SK-N-SH (cell line): Measurements from ENCODE around the gene REG3G. TPM values are rescaled to one million over a fixed set of nuclear protein-coding genes. Genes with fewer than 3 reads are reported as not detected.
A peak's percentile ranks its signal among the peaks of the same experiment; 100 is the strongest.

Experiments used
- CTCF ChIA-PET: fragments of 300-600, 350-600 bp; formaldehyde crosslinking; extraction: SDS; loops from one replicate; lab custom pipeline; 2021; lab: Yijun Ruan, JAX
- POLR2A ChIA-PET: fragments of 350-600 bp; sonication (Branson Sonifier 250); formaldehyde crosslinking; extraction: SDS; loops from one replicate; lab custom pipeline; 2020; ENCODE audit warnings: antibody characterized with exemption, inconsistent platforms; lab: Yijun Ruan, JAX
- DNase-seq: peaks from one replicate; pipeline ENCODE4 v3.0.0; 2012
- H2AFZ ChIP-seq: fragments of 200-600 bp; sonication (generic); 2 replicates; pipeline ENCODE4 v1.8.1; 2016; ENCODE audit warnings: antibody characterized with exemption, mild to moderate bottlenecking, low read depth
- H3F3A ChIP-seq: fragments of 200-600 bp; sonication (generic); replicated peaks from 2 replicates; pipeline ENCODE3; 2016; ENCODE audit warnings: antibody characterized with exemption, mild to moderate bottlenecking; ENCODE audit not compliant: insufficient read depth
- H3K27ac ChIP-seq, 2 experiments: fragments of 200-500 bp in 1 of 2; fragments of 200-600 bp in 1 of 2; sonication (Bioruptor generic) in 1 of 2; sonication (generic), shearing (Covaris generic) in 1 of 2; 2 replicates each; pipeline versions ENCODE4 v1.5.1 to v1.6.1; 2014 to 2016; ENCODE audit warnings: low read depth in 2 of 2, inconsistent platforms in 1 of 2, low read length in 1 of 2, mild to moderate bottlenecking in 1 of 2, mixed read lengths in 1 of 2
- H3K27me3 ChIP-seq: fragments of 200-600 bp; sonication (generic), shearing (Covaris generic); 2 replicates; pipeline ENCODE4 v1.6.1; 2016; ENCODE audit warnings: mixed run types; ENCODE audit not compliant: insufficient read depth
- H3K36me3 ChIP-seq, 2 experiments: fragments of 200-500 bp in 1 of 2; fragments of 200-600 bp in 1 of 2; sonication (Bioruptor generic) in 1 of 2; sonication (generic) in 1 of 2; replicated peaks in 1 of 2; 2 replicates each; pipeline versions ENCODE3 to v1.5.1; 2014 to 2016; ENCODE audit warnings: low read length in 1 of 2, mild to moderate bottlenecking in 1 of 2; ENCODE audit not compliant: insufficient read depth in 2 of 2, control insufficient read depth in 1 of 2
- H3K4me1 ChIP-seq, 2 experiments: fragments of 200-500 bp in 1 of 2; fragments of 200-600 bp in 1 of 2; sonication (Bioruptor generic) in 1 of 2; sonication (generic), shearing (Covaris generic) in 1 of 2; 2 replicates each; pipeline versions ENCODE4 v1.5.1 to v1.6.1; 2014 to 2016; ENCODE audit warnings: low read depth in 1 of 2, low read length in 1 of 2, mixed run types in 1 of 2; ENCODE audit not compliant: insufficient read depth in 2 of 2, control insufficient read depth in 1 of 2
- H3K4me2 ChIP-seq: fragments of 200-600 bp; sonication (generic), shearing (Covaris generic); 2 replicates; pipeline ENCODE4 v1.6.1; 2017; ENCODE audit warnings: mixed run types
- H3K4me3 ChIP-seq, 2 experiments: fragments of 200-500 bp in 1 of 2; fragments of 200-600 bp in 1 of 2; sonication (Bioruptor generic) in 1 of 2; sonication (generic), shearing (Covaris generic) in 1 of 2; 2 replicates each; pipeline versions ENCODE4 v1.5.1 to v1.8.1; 2014 to 2016; ENCODE audit warnings: low read depth in 2 of 2, inconsistent platforms in 1 of 2, low read length in 1 of 2, mild to moderate bottlenecking in 1 of 2, mixed read lengths in 1 of 2, moderate library complexity in 1 of 2
- H3K79me2 ChIP-seq: fragments of 200-600 bp; sonication (generic); 2 replicates; pipeline ENCODE4 v1.8.1; 2017; ENCODE audit warnings: mild to moderate bottlenecking; ENCODE audit not compliant: insufficient read depth
- H3K9ac ChIP-seq: fragments of 200-600 bp; sonication (generic); 2 replicates; pipeline ENCODE4 v1.6.1; 2017; ENCODE audit warnings: mixed run types
- H3K9me2 ChIP-seq: fragments of 200-600 bp; sonication (generic); 2 replicates; pipeline ENCODE4 v1.6.1; 2017; ENCODE audit warnings: mixed run types
- H3K9me3 ChIP-seq: fragments of 200-600 bp; sonication (generic); 2 replicates; pipeline ENCODE4 v1.6.1; 2017; ENCODE audit warnings: mixed run types, mild to moderate bottlenecking, moderate library complexity
- H4K20me1 ChIP-seq: fragments of 200-600 bp; sonication (generic); 2 replicates; pipeline ENCODE4 v1.6.1; 2017; ENCODE audit warnings: mild to moderate bottlenecking, mixed run types; ENCODE audit not compliant: insufficient read depth
- CTCF ChIP-seq: fragments of 200-600 bp; sonication (generic); IDR thresholded peaks from 2 replicates; pipeline ENCODE4 v1.6.1; 2017; ENCODE audit warnings: antibody characterized with exemption, mild to moderate bottlenecking, moderate library complexity
- EP300 ChIP-seq, 2 experiments: IDR thresholded peaks; 2 replicates each; pipeline versions ENCODE4 v1.4.0 to v1.6.1; 2012; ENCODE audit warnings: borderline replicate concordance in 1 of 2, low read depth in 1 of 2, low read length in 1 of 2
- EZH2phosphoT487 ChIP-seq: fragments of 200-600 bp; sonication (generic); IDR thresholded peaks from 2 replicates; pipeline ENCODE4 v1.6.1; 2017; ENCODE audit warnings: low read depth, mixed run types, mild to moderate bottlenecking, antibody characterized with exemption, moderate library complexity, borderline replicate concordance
- FOXJ3 ChIP-seq: sonication (generic); formaldehyde crosslinking; IDR thresholded peaks from 2 replicates; pipeline ENCODE4 v1.5.1; 2020; ENCODE audit warnings: mild to moderate bottlenecking, missing genetic modification reagents
- GATA2 ChIP-seq: sonication (generic); formaldehyde crosslinking; IDR thresholded peaks from 2 replicates; pipeline ENCODE4 v1.5.0; 2020; ENCODE audit warnings: mild to moderate bottlenecking, missing genetic modification reagents
- MXI1 ChIP-seq: IDR thresholded peaks from 2 replicates; pipeline ENCODE4 v1.6.1; 2012; ENCODE audit warnings: mild to moderate bottlenecking, low read depth, low read length, improper control_type of control experiment
- REST ChIP-seq: IDR thresholded peaks from 2 replicates; pipeline ENCODE4 v1.6.1; 2012; ENCODE audit warnings: mild to moderate bottlenecking, low read depth, low read length, moderate library complexity
- RXRA ChIP-seq: IDR thresholded peaks from 2 replicates; pipeline ENCODE4 v1.4.0; 2012; ENCODE audit warnings: low read depth, mild to moderate bottlenecking, borderline replicate concordance
- SIN3A ChIP-seq: IDR thresholded peaks from 2 replicates; pipeline ENCODE4 v1.6.1; 2012; ENCODE audit warnings: low read depth, mild to moderate bottlenecking, low read length, moderate library complexity, borderline replicate concordance
- WGBS: methylation state at CpG from one replicate; pipeline ENCODE4 v1.1.6; 2017; ENCODE audit warnings: low lambda C conversion rate; 5-methylcytosine and 5-hydroxymethylcytosine counted together
- polyA plus RNA-seq, 3 experiments: library from polyadenylated mRNA; depleted of rRNA; stranded (reverse); fragments of >200 nt; gene quantifications; 2 replicates each; pipeline ENCODE4 v1.2.3, GENCODE V29; 2012

The REG3G gene
- polyA plus RNA-seq, 1 of the 3 experiments (the other 2 are of a cell fraction): not detected

GRCh38 chr2:78985558-78985957, 39.9 kb upstream of the REG3G start (continued):
- no peak for TF ChIP-seq FOXJ3

- DNase-seq: no peak
- no peak overlapping the region for H3K9ac ChIP-seq
- no peak overlapping the region for H3K27ac ChIP-seq
- no peaks in the 10 kb centered on the region for H3K27me3 ChIP-seq
- H3F3A ChIP-seq: no peaks in the 10 kb centered on the region
- no peaks in the 10 kb centered on the region for H3K9me2 ChIP-seq
- CTCF ChIA-PET: interaction anchor here (3.4 kb wide), 2 partner anchors 9 to 10 kb away, joined by 24 read pairs; no protein-coding TSS in a partner anchor
- no peaks in the 10 kb centered on the region for H3K9me3 ChIP-seq
- no peak overlapping the region for H3K4me3 ChIP-seq
- TF ChIP-seq MXI1 (no peak), REST (no peak), SIN3A (no peak), EZH2phosphoT487 (no peak), EP300 (IDR thresholded peaks at IDR 0.05; ENCODE audit: borderline replicate concordance in 1 of 2, low read depth in 1 of 2, low read length in 1 of 2) (no peak), RXRA (no peak), CTCF (no peak)
- no peaks in the 10 kb centered on the region; a peak in 1 of 4 replicates for H3K4me1 ChIP-seq
- H3K79me2 ChIP-seq: no peaks in the 10 kb centered on the region
- POLR2A ChIA-PET: no interaction called here
- no peaks in the 10 kb centered on the region for H3K36me3 ChIP-seq
- 43% methylated on average over 2 of the region's 2 CpGs for WGBS
- H4K20me1 ChIP-seq: no peaks in the 10 kb centered on the region
- no peak overlapping the region for H2AFZ ChIP-seq
- no peak overlapping the region for H3K4me2 ChIP-seq
Observed at GRCh38 chr2:78989051-78989450, 36.5 kb upstream of the REG3G start.

GRCh38 chr2:78992451-78992806, 33.1 kb upstream of the REG3G start:
- TF ChIP-seq GATA2 (no peak), CTCF (peak; percentile 21; the same call in 1 of the 2 replicates)
- TF ChIP-seq, all 33 proteins: peak for 1
- Histone ChIP-seq H3K36me3 (no peaks in the 10 kb centered on the region), H3K27me3 (no peaks in the 10 kb centered on the region), H4K20me1 (no peaks in the 10 kb centered on the region), H3K4me1 (no peaks in the 10 kb centered on the region; a peak in 1 of 4 replicates), H3K9me3 (no peaks in the 10 kb centered on the region), H3K9me2 (no peaks in the 10 kb centered on the region), H3K79me2 (no peaks in the 10 kb centered on the region), H3F3A (no peaks in the 10 kb centered on the region), H3K4me3 (no peak overlapping the region), H3K27ac (no peak overlapping the region), H3K4me2 (no peak overlapping the region), H2AFZ (no peak overlapping the region), H3K9ac (no peak overlapping the region)
- 65% methylated on average over 11 of the region's 11 CpGs for WGBS
- POLR2A ChIA-PET: no interaction called here
- CTCF ChIA-PET: no interaction called here
- peak; percentile 28 for DNase-seq
